SK-N-SH (cell line): Measurements from ENCODE around the gene CELSR3. TPM values are rescaled to one million over a fixed set of nuclear protein-coding genes. Genes with fewer than 3 reads are reported as not detected.

Experiments used
- CTCF ChIA-PET: fragments of 300-600, 350-600 bp; formaldehyde crosslinking; extraction: SDS; loops from one replicate; lab custom pipeline; 2021; lab: Yijun Ruan, JAX
- POLR2A ChIA-PET: fragments of 350-600 bp; sonication (Branson Sonifier 250); formaldehyde crosslinking; extraction: SDS; loops from one replicate; lab custom pipeline; 2020; ENCODE audit warnings: antibody characterized with exemption, inconsistent platforms; lab: Yijun Ruan, JAX
- DNase-seq: peaks from one replicate; pipeline ENCODE4 v3.0.0; 2012
- H2AFZ ChIP-seq: fragments of 200-600 bp; sonication (generic); 2 replicates; pipeline ENCODE4 v1.8.1; 2016; ENCODE audit warnings: antibody characterized with exemption, mild to moderate bottlenecking, low read depth
- H3F3A ChIP-seq: fragments of 200-600 bp; sonication (generic); replicated peaks from 2 replicates; pipeline ENCODE3; 2016; ENCODE audit warnings: antibody characterized with exemption, mild to moderate bottlenecking; ENCODE audit not compliant: insufficient read depth
- H3K27ac ChIP-seq, 2 experiments: fragments of 200-500 bp in 1 of 2; fragments of 200-600 bp in 1 of 2; sonication (Bioruptor generic) in 1 of 2; sonication (generic), shearing (Covaris generic) in 1 of 2; 2 replicates each; pipeline versions ENCODE4 v1.5.1 to v1.6.1; 2014 to 2016; ENCODE audit warnings: low read depth in 2 of 2, inconsistent platforms in 1 of 2, low read length in 1 of 2, mild to moderate bottlenecking in 1 of 2, mixed read lengths in 1 of 2
- H3K27me3 ChIP-seq: fragments of 200-600 bp; sonication (generic), shearing (Covaris generic); 2 replicates; pipeline ENCODE4 v1.6.1; 2016; ENCODE audit warnings: mixed run types; ENCODE audit not compliant: insufficient read depth
- H3K36me3 ChIP-seq, 2 experiments: fragments of 200-500 bp in 1 of 2; fragments of 200-600 bp in 1 of 2; sonication (Bioruptor generic) in 1 of 2; sonication (generic) in 1 of 2; replicated peaks in 1 of 2; 2 replicates each; pipeline versions ENCODE3 to v1.5.1; 2014 to 2016; ENCODE audit warnings: low read length in 1 of 2, mild to moderate bottlenecking in 1 of 2; ENCODE audit not compliant: insufficient read depth in 2 of 2, control insufficient read depth in 1 of 2
- H3K4me1 ChIP-seq, 2 experiments: fragments of 200-500 bp in 1 of 2; fragments of 200-600 bp in 1 of 2; sonication (Bioruptor generic) in 1 of 2; sonication (generic), shearing (Covaris generic) in 1 of 2; 2 replicates each; pipeline versions ENCODE4 v1.5.1 to v1.6.1; 2014 to 2016; ENCODE audit warnings: low read depth in 1 of 2, low read length in 1 of 2, mixed run types in 1 of 2; ENCODE audit not compliant: insufficient read depth in 2 of 2, control insufficient read depth in 1 of 2
- H3K4me2 ChIP-seq: fragments of 200-600 bp; sonication (generic), shearing (Covaris generic); 2 replicates; pipeline ENCODE4 v1.6.1; 2017; ENCODE audit warnings: mixed run types
- H3K4me3 ChIP-seq, 2 experiments: fragments of 200-500 bp in 1 of 2; fragments of 200-600 bp in 1 of 2; sonication (Bioruptor generic) in 1 of 2; sonication (generic), shearing (Covaris generic) in 1 of 2; 2 replicates each; pipeline versions ENCODE4 v1.5.1 to v1.8.1; 2014 to 2016; ENCODE audit warnings: low read depth in 2 of 2, inconsistent platforms in 1 of 2, low read length in 1 of 2, mild to moderate bottlenecking in 1 of 2, mixed read lengths in 1 of 2, moderate library complexity in 1 of 2
- H3K79me2 ChIP-seq: fragments of 200-600 bp; sonication (generic); 2 replicates; pipeline ENCODE4 v1.8.1; 2017; ENCODE audit warnings: mild to moderate bottlenecking; ENCODE audit not compliant: insufficient read depth
- H3K9ac ChIP-seq: fragments of 200-600 bp; sonication (generic); 2 replicates; pipeline ENCODE4 v1.6.1; 2017; ENCODE audit warnings: mixed run types
- H3K9me2 ChIP-seq: fragments of 200-600 bp; sonication (generic); 2 replicates; pipeline ENCODE4 v1.6.1; 2017; ENCODE audit warnings: mixed run types
- H3K9me3 ChIP-seq: fragments of 200-600 bp; sonication (generic); 2 replicates; pipeline ENCODE4 v1.6.1; 2017; ENCODE audit warnings: mixed run types, mild to moderate bottlenecking, moderate library complexity
- H4K20me1 ChIP-seq: fragments of 200-600 bp; sonication (generic); 2 replicates; pipeline ENCODE4 v1.6.1; 2017; ENCODE audit warnings: mild to moderate bottlenecking, mixed run types; ENCODE audit not compliant: insufficient read depth
- CHD2 ChIP-seq: fragments of 150-350 bp; IDR thresholded peaks from 2 replicates; pipeline ENCODE4 v1.6.1; 2018; ENCODE audit warnings: low read length; ENCODE audit not compliant: partially characterized antibody
- ELF1 ChIP-seq: IDR thresholded peaks from 2 replicates; pipeline ENCODE4 v1.4.0; 2012
- EP300 ChIP-seq, 2 experiments: IDR thresholded peaks; 2 replicates each; pipeline versions ENCODE4 v1.4.0 to v1.6.1; 2012; ENCODE audit warnings: borderline replicate concordance in 1 of 2, low read depth in 1 of 2, low read length in 1 of 2
- EZH2phosphoT487 ChIP-seq: fragments of 200-600 bp; sonication (generic); IDR thresholded peaks from 2 replicates; pipeline ENCODE4 v1.6.1; 2017; ENCODE audit warnings: low read depth, mixed run types, mild to moderate bottlenecking, antibody characterized with exemption, moderate library complexity, borderline replicate concordance
- FOSL2 ChIP-seq: IDR thresholded peaks from 2 replicates; pipeline ENCODE4 v1.4.0; 2012; ENCODE audit warnings: low read depth, mild to moderate bottlenecking, moderate library complexity, borderline replicate concordance
- FOXJ3 ChIP-seq: sonication (generic); formaldehyde crosslinking; IDR thresholded peaks from 2 replicates; pipeline ENCODE4 v1.5.1; 2020; ENCODE audit warnings: mild to moderate bottlenecking, missing genetic modification reagents
- FOXM1 ChIP-seq: IDR thresholded peaks from 2 replicates; pipeline ENCODE4 v1.4.0; 2012; ENCODE audit warnings: low read depth, mild to moderate bottlenecking
- GABPA ChIP-seq: IDR thresholded peaks from 2 replicates; pipeline ENCODE4 v1.4.0; 2012; ENCODE audit warnings: low read depth, mild to moderate bottlenecking
- GATA2 ChIP-seq: sonication (generic); formaldehyde crosslinking; IDR thresholded peaks from 2 replicates; pipeline ENCODE4 v1.5.0; 2020; ENCODE audit warnings: mild to moderate bottlenecking, missing genetic modification reagents
- IRF3 ChIP-seq: fragments of 150-350 bp; IDR thresholded peaks from 2 replicates; pipeline ENCODE4 v1.6.1; 2016; ENCODE audit warnings: mild to moderate bottlenecking, low read depth, low read length
- JUND ChIP-seq: IDR thresholded peaks from 2 replicates; pipeline ENCODE4 v1.4.0; 2012
- MAX ChIP-seq: IDR thresholded peaks from 2 replicates; pipeline ENCODE4 v1.4.0; 2012; ENCODE audit warnings: low read depth
- MEF2A ChIP-seq: IDR thresholded peaks from 2 replicates; pipeline ENCODE4 v1.4.0; 2012; ENCODE audit warnings: low read depth, borderline replicate concordance
- NRF1 ChIP-seq: IDR thresholded peaks from 2 replicates; pipeline ENCODE4 v1.6.1; 2012; ENCODE audit warnings: low read depth, mild to moderate bottlenecking, low read length
- POLR2AphosphoS5 ChIP-seq: IDR thresholded peaks from 2 replicates; pipeline ENCODE4 v1.6.1; 2012; ENCODE audit warnings: low read depth, low read length
- RAD21 ChIP-seq: IDR thresholded peaks from 2 replicates; pipeline ENCODE4 v1.6.1; 2012; ENCODE audit warnings: mild to moderate bottlenecking, low read length
- RCOR1 ChIP-seq: fragments of 150-350 bp; IDR thresholded peaks from 2 replicates; pipeline ENCODE4 v1.6.1; 2017; ENCODE audit warnings: antibody characterized with exemption, low read length
- RFX5 ChIP-seq: IDR thresholded peaks from 2 replicates; pipeline ENCODE4 v1.6.1; 2012; ENCODE audit warnings: mild to moderate bottlenecking, improper control_type of control experiment, low read length
- RXRA ChIP-seq: IDR thresholded peaks from 2 replicates; pipeline ENCODE4 v1.4.0; 2012; ENCODE audit warnings: low read depth, mild to moderate bottlenecking, borderline replicate concordance
- SIN3A ChIP-seq: IDR thresholded peaks from 2 replicates; pipeline ENCODE4 v1.6.1; 2012; ENCODE audit warnings: low read depth, mild to moderate bottlenecking, low read length, moderate library complexity, borderline replicate concordance
- TAF1 ChIP-seq: IDR thresholded peaks from 2 replicates; pipeline ENCODE4 v1.6.1; 2012; ENCODE audit warnings: low read depth, mild to moderate bottlenecking, low read length, moderate library complexity, borderline replicate concordance
- TCF12 ChIP-seq: IDR thresholded peaks from 2 replicates; pipeline ENCODE4 v1.4.0; 2012
- TEAD4 ChIP-seq: IDR thresholded peaks from 2 replicates; pipeline ENCODE4 v1.4.0; 2012; ENCODE audit warnings: mild to moderate bottlenecking, borderline replicate concordance; ENCODE audit not compliant: insufficient read depth
- USF1 ChIP-seq: IDR thresholded peaks from 2 replicates; pipeline ENCODE4 v1.4.0; 2012; ENCODE audit warnings: low read depth, borderline replicate concordance
- YY1 ChIP-seq: IDR thresholded peaks from 2 replicates; pipeline ENCODE4 v1.4.0; 2012; ENCODE audit warnings: low read depth, mild to moderate bottlenecking
- WGBS: methylation state at CpG from one replicate; pipeline ENCODE4 v1.1.6; 2017; ENCODE audit warnings: low lambda C conversion rate; 5-methylcytosine and 5-hydroxymethylcytosine counted together
- polyA plus RNA-seq, 3 experiments: library from polyadenylated mRNA; depleted of rRNA; stranded (reverse); fragments of >200 nt; gene quantifications; 2 replicates each; pipeline ENCODE4 v1.2.3, GENCODE V29; 2012
- TF ChIP-seq, protein P1 (sequence below): fragments of 150-350 bp; IDR thresholded peaks from 2 replicates; pipeline ENCODE4 v1.6.1; 2017; ENCODE audit warnings: antibody characterized with exemption, low read length, low read depth, borderline replicate concordance
- TF ChIP-seq, protein P2 (sequence below): IDR thresholded peaks from 2 replicates; pipeline ENCODE4 v1.4.0; 2012; ENCODE audit warnings: low read depth, borderline replicate concordance

CELSR3 gene
- polyA plus RNA-seq, 1 of the 3 experiments (the other 2 are of a cell fraction), result 11.7 TPM

DNA sequence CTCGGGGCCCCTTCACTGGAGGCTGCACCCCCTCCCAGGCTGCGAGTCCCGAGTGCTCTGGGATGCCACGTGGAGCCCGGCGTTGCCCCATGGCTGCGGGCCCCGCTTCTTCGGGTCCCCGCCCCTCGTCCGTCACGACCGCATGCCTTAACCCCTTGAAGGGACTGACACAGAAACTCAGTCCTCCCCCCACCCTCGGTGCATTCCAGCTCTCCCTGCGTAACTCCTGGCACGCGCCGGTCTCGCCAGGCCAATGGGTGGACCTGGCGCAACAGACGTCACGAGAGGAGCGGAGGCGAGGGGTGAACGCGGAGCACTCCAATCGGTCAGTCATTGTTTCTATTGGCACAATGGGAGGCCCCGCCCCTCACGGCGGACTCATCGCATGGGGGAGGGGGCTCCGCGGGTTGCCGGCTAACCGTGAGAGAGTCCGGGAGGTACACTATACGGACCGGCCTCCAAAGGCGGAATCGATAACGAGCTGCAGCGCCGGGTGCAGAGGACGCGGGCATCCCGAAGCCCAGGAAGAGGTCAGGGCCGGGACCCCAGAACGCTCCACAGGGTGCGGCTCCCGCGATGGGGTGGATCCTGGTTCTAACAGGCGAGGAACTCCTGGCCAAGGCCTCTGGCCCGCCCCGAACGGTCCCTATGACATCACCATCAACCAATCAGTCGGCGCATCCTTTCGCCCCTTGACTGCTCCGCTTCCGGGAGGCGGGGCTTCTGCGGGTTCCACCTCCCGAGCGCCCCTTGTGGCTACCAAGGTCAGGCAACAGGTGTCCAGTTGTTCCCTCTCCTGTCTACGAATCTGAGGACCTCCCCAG lies 1.0 kb upstream of the CELSR3 start:
- no peaks in the 10 kb centered on the region for H3K9me3 ChIP-seq
- H3F3A ChIP-seq, result peaks cover 18% of the 10 kb centered on the region
- no peaks in the 10 kb centered on the region for H3K27me3 ChIP-seq
- H3K4me1 ChIP-seq, result peaks cover 4 to 17% of the 10 kb centered on the region in 2 experiments; a peak in 2 of 4 replicates
- H2AFZ ChIP-seq, result peak overlapping the region; percentile 56; the same call in 1 of the 2 replicates
- DNase-seq, result peak; percentile 96
- H3K4me3 ChIP-seq, result peak overlapping the region; percentile 61 to 77
- no peaks in the 10 kb centered on the region for H3K9me2 ChIP-seq
- 2% methylated on average over 36 of the region's 66 CpGs for WGBS
- peak overlapping the region; percentile 96 to 99 for H3K27ac ChIP-seq
- H3K4me2 ChIP-seq, result peak overlapping the region; percentile 98
- H3K9ac ChIP-seq, result peak overlapping the region; percentile 97
- peaks cover 2% of the 10 kb centered on the region; the same call in 1 of the 2 replicates for H4K20me1 ChIP-seq
- ChIA-PET POLR2A (interaction anchor here (0.6 to 2.1 kb wide), 12 partner anchors 11 to 343 kb away, joined by 3 to 15 read pairs (median 4); partner anchors contain the start of genes IP6K2, SLC26A6, UQCRC1 and WDR6), CTCF (interaction anchor here (0.5 to 4.5 kb wide), 21 partner anchors 9 to 335 kb away, joined by 3 to 33 read pairs (median 3); partner anchors contain the start of genes ARIH2, ATRIP, NCKIPSD and SLC26A6)
- peaks cover 28% of the 10 kb centered on the region for H3K79me2 ChIP-seq
- peaks cover 14 to 25% of the 10 kb centered on the region in 2 experiments for H3K36me3 ChIP-seq
- TF ChIP-seq TCF12, result peak; percentile 38; the same call in 1 of the 2 replicates
- TF ChIP-seq IRF3, result no peak
- TF ChIP-seq, protein P1, sequence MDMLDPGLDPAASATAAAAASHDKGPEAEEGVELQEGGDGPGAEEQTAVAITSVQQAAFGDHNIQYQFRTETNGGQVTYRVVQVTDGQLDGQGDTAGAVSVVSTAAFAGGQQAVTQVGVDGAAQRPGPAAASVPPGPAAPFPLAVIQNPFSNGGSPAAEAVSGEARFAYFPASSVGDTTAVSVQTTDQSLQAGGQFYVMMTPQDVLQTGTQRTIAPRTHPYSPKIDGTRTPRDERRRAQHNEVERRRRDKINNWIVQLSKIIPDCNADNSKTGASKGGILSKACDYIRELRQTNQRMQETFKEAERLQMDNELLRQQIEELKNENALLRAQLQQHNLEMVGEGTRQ, result no peak
- peak; percentile 82; the same call in 1 of the 2 replicates for TF ChIP-seq POLR2AphosphoS5
- TF ChIP-seq NRF1, result peak; percentile 60
- peak; percentile 56; the same call in 1 of the 2 replicates for TF ChIP-seq TAF1
- TF ChIP-seq, protein P2, sequence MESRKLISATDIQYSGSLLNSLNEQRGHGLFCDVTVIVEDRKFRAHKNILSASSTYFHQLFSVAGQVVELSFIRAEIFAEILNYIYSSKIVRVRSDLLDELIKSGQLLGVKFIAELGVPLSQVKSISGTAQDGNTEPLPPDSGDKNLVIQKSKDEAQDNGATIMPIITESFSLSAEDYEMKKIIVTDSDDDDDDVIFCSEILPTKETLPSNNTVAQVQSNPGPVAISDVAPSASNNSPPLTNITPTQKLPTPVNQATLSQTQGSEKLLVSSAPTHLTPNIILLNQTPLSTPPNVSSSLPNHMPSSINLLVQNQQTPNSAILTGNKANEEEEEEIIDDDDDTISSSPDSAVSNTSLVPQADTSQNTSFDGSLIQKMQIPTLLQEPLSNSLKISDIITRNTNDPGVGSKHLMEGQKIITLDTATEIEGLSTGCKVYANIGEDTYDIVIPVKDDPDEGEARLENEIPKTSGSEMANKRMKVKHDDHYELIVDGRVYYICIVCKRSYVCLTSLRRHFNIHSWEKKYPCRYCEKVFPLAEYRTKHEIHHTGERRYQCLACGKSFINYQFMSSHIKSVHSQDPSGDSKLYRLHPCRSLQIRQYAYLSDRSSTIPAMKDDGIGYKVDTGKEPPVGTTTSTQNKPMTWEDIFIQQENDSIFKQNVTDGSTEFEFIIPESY, result no peak; the same call in 1 of the 2 replicates
- peak; percentile 16; the same call in 1 of the 2 replicates for TF ChIP-seq YY1
- peak; percentile 95 for TF ChIP-seq RFX5
- peak; percentile 53; the same call in 1 of the 2 replicates for TF ChIP-seq FOXJ3 (CRISPR knock-in tag)
- TF ChIP-seq SIN3A, result peak; percentile 89; the same call in 1 of the 2 replicates
- peak; percentile 18; the same call in 1 of the 2 replicates for TF ChIP-seq FOSL2
- TF ChIP-seq RAD21, result no peak
- TF ChIP-seq CHD2, result peak; percentile 82
- no peak for TF ChIP-seq GATA2 (CRISPR knock-in tag)
- peak; percentile 85; the same call in 1 of the 2 replicates for TF ChIP-seq TEAD4
- no peak; the same call in 1 of the 2 replicates for TF ChIP-seq RXRA
- TF ChIP-seq USF1, result peak; percentile 56
- peak; percentile 99 for TF ChIP-seq MAX
- no peak for TF ChIP-seq MEF2A
- TF ChIP-seq FOXM1, result no peak
- TF ChIP-seq EP300 (IDR thresholded peaks at IDR 0.05; ENCODE audit: borderline replicate concordance in 1 of 2, low read depth in 1 of 2, low read length in 1 of 2), result no peak
- peak; percentile 43; the same call in 1 of the 2 replicates for TF ChIP-seq JUND
- peak; percentile 63 for TF ChIP-seq GABPA
- TF ChIP-seq EZH2phosphoT487, result no peak
- TF ChIP-seq RCOR1, result peak; percentile 78; the same call in 1 of the 2 replicates
- TF ChIP-seq ELF1, result peak; percentile 89
